IPS-18c (cell line): ENCODE measurements around the gene WARS2.
"Not testable (repeated sequence)": the region's sequence is repeated elsewhere in the genome, so short reads cannot be mapped to it uniquely, and the experiment has no call there.

Source experiments
- H3K4me3 ChIP-seq: 2 replicates; pipeline ENCODE4 v1.7.0; 2013; ENCODE audit warnings: low read depth, mild to moderate bottlenecking, low read length, moderate library complexity; ENCODE audit not compliant: insufficient read depth
- H3K9me3 ChIP-seq: one replicate; pipeline ENCODE4 v1.6.1; 2013; ENCODE audit warnings: mild to moderate bottlenecking, low read length, moderate library complexity; ENCODE audit not compliant: control insufficient read depth, insufficient read depth

WARS2 gene

GRCh38 chr1:119140177-119141019 is at the start of gene WARS2:
Gene WARS2, minus strand, starts transcription at chr1:119140653. Its CDS starts 9 bp downstream, at chr1:119140644.
- Histone ChIP-seq H3K9me3 (no peaks in the 10 kb centered on the region), H3K4me3 (peak within 1 kb of the TSS; percentile 82)

- H3K9me3 ChIP-seq = no peaks in the 10 kb centered on the region
- H3K4me3 ChIP-seq = no peak overlapping the region
Observed at GRCh38 chr1:119188926-119189325, 48.5 kb upstream of the WARS2 start.

GRCh38 chr1:119187416-119187815 is 47.0 kb upstream of the WARS2 start:
- H3K4me3 ChIP-seq = no peak overlapping the region
- H3K9me3 ChIP-seq = no peaks in the 10 kb centered on the region

- no peaks in the 10 kb centered on the region for H3K9me3 ChIP-seq
- no peak overlapping the region for H3K4me3 ChIP-seq
Observed at GRCh38 chr1:119186471-119186870, 46.0 kb upstream of the WARS2 start.

- Histone ChIP-seq H3K4me3 (no peak overlapping the region), H3K9me3 (no peaks in the 10 kb centered on the region)
Observed at GRCh38 chr1:119184972-119185371, 44.5 kb upstream of the WARS2 start.

- no peak overlapping the region for H3K4me3 ChIP-seq
- H3K9me3 ChIP-seq = no peaks in the 10 kb centered on the region
Observed at GRCh38 chr1:119181218-119181617, 40.8 kb upstream of the WARS2 start.

GRCh38 chr1:119179051-119179450 is 38.6 kb upstream of the WARS2 start:
- no peaks in the 10 kb centered on the region for H3K9me3 ChIP-seq
- H3K4me3 ChIP-seq = no peak overlapping the region

- not testable (repeated sequence) for H3K4me3 ChIP-seq, H3K9me3 ChIP-seq
Observed at GRCh38 chr1:119172927-119173326, 32.5 kb upstream of the WARS2 start.

GRCh38 chr1:119171381-119172010 is 31.0 kb upstream of the WARS2 start:
- not testable (repeated sequence) for H3K4me3 ChIP-seq, H3K9me3 ChIP-seq

- H3K4me3 ChIP-seq = no peak overlapping the region
- H3K9me3 ChIP-seq = no peaks in the 10 kb centered on the region
Observed at GRCh38 chr1:119163396-119163795, 22.9 kb upstream of the WARS2 start.

- H3K4me3 ChIP-seq = no peak overlapping the region
Observed at GRCh38 chr1:119160866-119161265, 20.4 kb upstream of the WARS2 start.

GRCh38 chr1:119160409-119160808 is 20.0 kb upstream of the WARS2 start:
- H3K9me3 ChIP-seq = peaks cover 4% of the 10 kb centered on the region

More at GRCh38 chr1:119160866-119161265, 20.4 kb upstream of the WARS2 start:
- peaks cover 4% of the 10 kb centered on the region for H3K9me3 ChIP-seq

GRCh38 chr1:119159966-119160365 is 19.5 kb upstream of the WARS2 start:
- H3K9me3 ChIP-seq = peaks cover 4% of the 10 kb centered on the region

More at GRCh38 chr1:119160409-119160808, 20.0 kb upstream of the WARS2 start:
- no peak overlapping the region for H3K4me3 ChIP-seq

GRCh38 chr1:119159111-119159510 is 18.7 kb upstream of the WARS2 start:
- no peak overlapping the region for H3K4me3 ChIP-seq
- H3K9me3 ChIP-seq = peaks cover 4% of the 10 kb centered on the region

More at GRCh38 chr1:119159966-119160365, 19.5 kb upstream of the WARS2 start:
- H3K4me3 ChIP-seq = no peak overlapping the region

- H3K9me3 ChIP-seq, H3K4me3 ChIP-seq: not testable (repeated sequence)
Observed at GRCh38 chr1:119156761-119157160, 16.3 kb upstream of the WARS2 start.

GRCh38 chr1:119155069-119155468 is 14.6 kb upstream of the WARS2 start:
- H3K9me3 ChIP-seq, H3K4me3 ChIP-seq: not testable (repeated sequence)

- H3K9me3 ChIP-seq = no peaks in the 10 kb centered on the region
- no peak overlapping the region for H3K4me3 ChIP-seq
Observed at GRCh38 chr1:119150150-119150549, 9.7 kb upstream of the WARS2 start.

- Histone ChIP-seq H3K9me3 (no peaks in the 10 kb centered on the region), H3K4me3 (no peak overlapping the region)
Observed at GRCh38 chr1:119147661-119148090, 7.2 kb upstream of the WARS2 start.
